Astrocyte of the hippocampus (primary cell): ENCODE data around the gene PSORS1C2.

ENCODE experiments used
- DNase-seq: peaks from one replicate; pipeline ENCODE4 v3.0.0; 2011; ENCODE audit warnings: low read depth, low spot score

The PSORS1C2 gene

GRCh38 chr6:31140643-31141042 is 1.8 kb upstream of the PSORS1C2 start:
- no peak for DNase-seq

- peak; percentile 42 for DNase-seq
These were observed 733 bp upstream of the PSORS1C2 start for GRCh38 chr6:31139599-31139998.

- DNase-seq: no peak
These were observed 3.2 kb downstream of the PSORS1C2 start for GRCh38 chr6:31135710-31136109.

- DNase-seq: no peak
These were observed 6.1 kb downstream of the PSORS1C2 start for GRCh38 chr6:31132806-31133205.

GRCh38 chr6:31131595-31131994 is 7.3 kb downstream of the PSORS1C2 start:
- DNase-seq: no peak

- DNase-seq: no peak
These were observed 8.1 kb downstream of the PSORS1C2 start for GRCh38 chr6:31130751-31131150.

- DNase-seq: no peak
These were observed 9.7 kb downstream of the PSORS1C2 start for GRCh38 chr6:31129130-31129529.

GRCh38 chr6:31128093-31128676 is 10.7 kb downstream of the PSORS1C2 start:
- peak; percentile 72 for DNase-seq

GRCh38 chr6:31126396-31127175 is 12.3 kb downstream of the PSORS1C2 start:
- no peak for DNase-seq

- peak; percentile 38 for DNase-seq
These were observed 13.1 kb downstream of the PSORS1C2 start for GRCh38 chr6:31125586-31126363.

GRCh38 chr6:31125162-31125561 is 13.7 kb downstream of the PSORS1C2 start:
- DNase-seq: peak; percentile 66

GRCh38 chr6:31122791-31123706 is 15.8 kb downstream of the PSORS1C2 start:
- peak; percentile 97 for DNase-seq

GRCh38 chr6:31121131-31121790 is 17.6 kb downstream of the PSORS1C2 start:
- DNase-seq: no peak

GRCh38 chr6:31120151-31120915 is 18.5 kb downstream of the PSORS1C2 start, which contains the start of gene CDSN:
Gene CDSN (minus strand): TSS chr6:31120446. CDS start chr6:31120419, 27 bp downstream.
- DNase-seq: no peak

- no peak for DNase-seq
These were observed 20.7 kb downstream of the PSORS1C2 start for GRCh38 chr6:31118178-31118577.

GRCh38 chr6:31116661-31117385 is 22.0 kb downstream of the PSORS1C2 start:
- DNase-seq: no peak

- no peak for DNase-seq
These were observed 22.8 kb downstream of the PSORS1C2 start for GRCh38 chr6:31115941-31116560.

GRCh38 chr6:31114970-31115849 is 23.7 kb downstream of the PSORS1C2 start:
- peak; percentile 69 for DNase-seq
